Transverse colon (tissue), 4 donors: ENCODE results near the gene UNC119. TPM values are rescaled to one million over a fixed set of nuclear protein-coding genes. Genes with fewer than 3 reads are reported as not detected.
A peak's percentile ranks its signal among the peaks of the same experiment; 100 is the strongest.

Source experiments
- DNase-seq: peaks from one replicate; pipeline ENCODE4 v3.0.0-alpha.2; 2019
- H3K27ac ChIP-seq, 4 donors: fragments of 200-600 bp; sonication (generic); 2 replicates each; pipeline ENCODE4 v1.5.1; 2016 to 2018; ENCODE audit warnings: inconsistent platforms in 4 of 4
- H3K27me3 ChIP-seq: fragments of 200-600 bp; sonication (generic); 2 replicates; pipeline ENCODE4 v1.5.1; 2017; ENCODE audit warnings: inconsistent platforms
- H3K36me3 ChIP-seq, 4 donors: fragments of 200-600 bp; sonication (generic); 2 replicates each; pipeline ENCODE4 v1.5.1; 2017 to 2019; ENCODE audit warnings: inconsistent platforms in 4 of 4
- H3K4me1 ChIP-seq, 4 donors: fragments of 200-600 bp; sonication (generic); 2 replicates each; pipeline ENCODE4 v1.5.1; 2017 to 2020; ENCODE audit warnings: inconsistent platforms in 4 of 4
- H3K4me3 ChIP-seq, 4 donors: fragments of 200-600 bp; sonication (generic); 1 replicate in 1 of 4; 2 replicates in 3 of 4; pipeline versions ENCODE4 v1.5.1 to v1.6.1; 2017 to 2019; ENCODE audit warnings: inconsistent platforms in 4 of 4
- H3K9me3 ChIP-seq, 2 donors: fragments of 200-600 bp; sonication (generic); 2 replicates each; pipeline ENCODE4 v1.5.1; 2017 to 2019; ENCODE audit warnings: inconsistent platforms in 2 of 2
- CTCF ChIP-seq, 5 experiments: fragments of 200-600 bp in 3 of 5; fragments of 450-650 bp in 2 of 5; sonication (generic) in 3 of 5; IDR thresholded peaks; 1 replicate in 2 of 5; 2 replicates in 3 of 5; pipeline ENCODE4 v1.5.1; 2016 to 2017; ENCODE audit warnings: antibody characterized with exemption in 5 of 5, inconsistent platforms in 3 of 5, mild to moderate bottlenecking in 2 of 5, moderate library complexity in 1 of 5
- EP300 ChIP-seq: sonication (generic); formaldehyde crosslinking; IDR thresholded peaks from one replicate; pipeline ENCODE4 v1.6.1; 2017; ENCODE audit warnings: antibody characterized with exemption, low read depth
- POLR2A ChIP-seq: fragments of 450-650 bp; IDR thresholded peaks from one replicate; pipeline ENCODE4 v1.6.1; 2016; ENCODE audit warnings: antibody characterized with exemption, mild to moderate bottlenecking, moderate library complexity
- POLR2AphosphoS5 ChIP-seq, 3 donors: sonication (generic); formaldehyde crosslinking; IDR thresholded peaks; one replicate each; pipeline ENCODE4 v1.6.1; 2016; ENCODE audit warnings: antibody characterized with exemption in 3 of 3
- WGBS, 2 donors: methylation state at CpG; one replicate each; pipeline ENCODE4 v1.1.5; 2018; ENCODE audit warnings: low coverage in 1 of 2; 5-methylcytosine and 5-hydroxymethylcytosine counted together
- in situ Hi-C, 4 donors: fragments of 200-750 bp; cut with MboI; loops; one replicate each; pipeline versions ENCODE4 v1.15.0 to v1.15.1; 2017; ENCODE audit warnings: low sequenced_read_pairs in 3 of 4, low pct_ligation_motif_present in 1 of 4, low pct_unique_long_range_greater_than_20kb in 1 of 4
- intact Hi-C: fragments of 100-400 bp; cut with DNase I; formaldehyde crosslinking; loops from one replicate; pipeline ENCODE4 v1.15.1; 2023; ENCODE audit warnings: low total_unique reads
- total RNA-seq, 4 donors: library from RNA; depleted of rRNA; stranded (reverse); fragments of >200 nt; gene quantifications; one replicate each; pipeline ENCODE4 v1.1.0, GENCODE V29; 2016

Gene UNC119
- total RNA-seq, 4 donors from 2014 or later = 16.4 to 52.4 (median 32.8) TPM

- no peak for DNase-seq
- intact Hi-C loops = loop anchor here (10.0 kb wide), 1 partner anchor 55 kb away; no protein-coding TSS in a partner anchor
- Histone ChIP-seq H3K9me3 (no peaks in the 10 kb centered on the region), H3K36me3 (peaks cover 0 to 14% (median 0%) of the 10 kb centered on the region in 4 donors), H3K4me3 (no peak overlapping the region), H3K27me3 (no peaks in the 10 kb centered on the region), H3K27ac (no peak overlapping the region), H3K4me1 (peaks cover 4 to 37% (median 8%) of the 10 kb centered on the region in 4 donors)
- 58 to 80% methylated on average over 1 to 3 of the region's 3 CpGs for WGBS, 2 donors
- no peak for TF ChIP-seq POLR2AphosphoS5 (IDR thresholded peaks at IDR 0.05)
- no peak for TF ChIP-seq EP300
- no peak for TF ChIP-seq POLR2A
- TF ChIP-seq CTCF (IDR thresholded peaks at IDR 0.05) = no peak
- in situ Hi-C loops = no loop called here
Observed at GRCh38 chr17:28549236-28550132, 2.9 kb downstream of the UNC119 start.

GRCh38 chr17:28548417-28549130 lies 3.9 kb downstream of the UNC119 start:
- TF ChIP-seq CTCF (IDR thresholded peaks at IDR 0.05) (no peak), POLR2A (no peak), EP300 (no peak), POLR2AphosphoS5 (IDR thresholded peaks at IDR 0.05) (no peak)
- Histone ChIP-seq H3K36me3 (peaks cover 0 to 7% (median 0%) of the 10 kb centered on the region in 4 donors), H3K9me3 (no peaks in the 10 kb centered on the region), H3K27me3 (no peaks in the 10 kb centered on the region), H3K27ac (no peak overlapping the region), H3K4me1 (peaks cover 4 to 37% (median 8%) of the 10 kb centered on the region in 4 donors), H3K4me3 (no peak overlapping the region)
- DNase-seq = no peak
- in situ Hi-C loops (no loop called here), intact Hi-C loops (loop anchor here (10.0 kb wide), 1 partner anchor 56 kb away; no protein-coding TSS in a partner anchor)
- WGBS, 2 donors = 84% methylated on average over 6 of the region's 6 CpGs; no CpG with 5 or more reads in 1 of the 2 donors

- in situ Hi-C loops = no loop called here
- no peak for TF ChIP-seq POLR2A
- peak; percentile 88 to 93 (median 92) for TF ChIP-seq CTCF (IDR thresholded peaks at IDR 0.05)
- intact Hi-C loops = loop anchor here (10.0 kb wide), 1 partner anchor 57 kb away; no protein-coding TSS in a partner anchor
- Histone ChIP-seq H3K27ac (peak overlapping the region in 3 of 4 donors; percentile 6 to 47 (median 27)), H3K4me3 (no peak overlapping the region), H3K36me3 (peaks cover 0 to 6% (median 0%) of the 10 kb centered on the region in 4 donors), H3K27me3 (no peaks in the 10 kb centered on the region), H3K9me3 (no peaks in the 10 kb centered on the region), H3K4me1 (peaks cover 4 to 35% (median 8%) of the 10 kb centered on the region in 4 donors)
- 71% methylated on average over 25 of the region's 26 CpGs; no CpG with 5 or more reads in 1 of the 2 donors for WGBS, 2 donors
- DNase-seq = peak; percentile 87
Observed at GRCh38 chr17:28547623-28548416, 4.6 kb downstream of the UNC119 start.
